CD4-positive, alpha-beta T cell treated with Interleukin-4 for 4 hours (primary cell): ENCODE data around the gene PROSER1.
"Not testable (repeated sequence)": the region's sequence is repeated elsewhere in the genome, so short reads cannot be mapped to it uniquely, and the experiment has no call there.

Experiments
- DNase-seq: peaks from one replicate; pipeline ENCODE4 v3.0.0-alpha.2; 2020

The PROSER1 gene

DNA sequence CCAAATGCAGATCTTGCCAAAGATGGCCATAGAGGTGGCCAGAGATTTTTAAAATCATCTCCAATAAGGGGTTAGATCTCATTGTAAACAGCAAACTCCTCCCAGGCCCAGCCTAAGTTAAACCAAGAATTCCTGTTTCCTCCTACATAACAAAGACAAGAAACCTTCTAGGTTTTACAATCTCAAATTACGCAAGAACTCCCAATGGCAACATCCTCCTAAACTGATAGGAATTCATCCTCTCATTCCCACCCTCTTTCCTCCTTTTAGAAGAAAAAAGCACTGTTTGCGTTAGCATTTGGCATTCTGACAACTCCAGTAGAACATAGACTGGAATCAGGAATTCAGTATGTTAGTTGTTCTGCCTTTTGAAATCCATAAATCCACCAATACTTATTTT lies 14.6 kb downstream of the PROSER1 start:
- no peak for DNase-seq

DNA sequence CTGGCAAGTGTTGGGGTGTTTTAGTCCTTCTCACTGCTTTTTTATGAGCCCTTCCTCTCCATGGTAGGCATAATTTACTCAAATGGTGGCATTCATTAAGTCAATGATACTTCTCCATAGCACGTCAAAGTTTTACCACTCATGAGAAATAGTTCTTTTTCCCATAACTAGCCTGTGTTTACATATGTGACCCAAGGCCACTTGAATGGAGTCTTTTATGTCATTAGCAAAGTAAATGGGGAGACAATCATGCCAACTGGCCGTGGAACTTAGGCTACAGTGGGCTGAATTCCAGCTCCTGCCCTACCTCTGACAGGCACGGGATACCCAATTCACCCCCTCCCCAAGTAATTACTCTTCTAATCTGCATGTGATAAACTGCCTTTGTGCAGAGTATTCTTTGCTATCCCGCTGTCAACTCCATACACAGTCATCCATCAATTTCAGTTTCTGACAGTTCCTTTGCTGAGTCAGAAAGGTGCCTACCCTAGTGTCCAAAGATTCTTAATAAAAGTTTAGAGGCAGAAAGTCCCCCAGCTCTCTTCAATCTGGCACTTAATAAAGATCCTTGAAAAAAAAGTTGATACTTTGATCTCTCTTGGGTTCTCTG lies 16.9 kb downstream of the PROSER1 start:
- DNase-seq: no peak

GRCh38 chr13:39016787-39017186 lies 21.1 kb downstream of the PROSER1 start:
- peak; percentile 29 for DNase-seq

GRCh38 chr13:39016087-39016486 lies 21.8 kb downstream of the PROSER1 start:
- DNase-seq: no peak

GRCh38 chr13:39013462-39013861 lies 24.4 kb downstream of the PROSER1 start:
- no peak for DNase-seq

DNA sequence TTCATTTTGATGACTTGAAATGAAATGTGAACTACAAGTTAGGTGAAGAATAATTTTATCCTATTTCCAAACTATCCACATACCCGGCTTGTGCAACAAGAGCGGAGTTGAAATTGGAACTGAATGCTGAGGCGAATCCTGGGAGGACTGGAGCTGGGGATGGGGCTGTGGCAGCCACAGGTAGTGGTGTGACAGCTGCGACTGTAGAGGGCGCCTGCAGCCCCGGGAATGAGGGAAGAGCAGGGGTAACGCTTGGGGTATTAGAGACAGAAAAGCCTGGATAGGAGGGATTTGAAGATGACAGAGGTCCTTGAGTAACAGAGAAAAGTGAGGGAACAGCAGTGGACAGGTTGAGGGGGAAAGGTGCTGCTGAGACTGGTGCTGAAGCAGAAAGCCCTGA lies 25.3 kb downstream of the PROSER1 start:
- no peak for DNase-seq

DNA sequence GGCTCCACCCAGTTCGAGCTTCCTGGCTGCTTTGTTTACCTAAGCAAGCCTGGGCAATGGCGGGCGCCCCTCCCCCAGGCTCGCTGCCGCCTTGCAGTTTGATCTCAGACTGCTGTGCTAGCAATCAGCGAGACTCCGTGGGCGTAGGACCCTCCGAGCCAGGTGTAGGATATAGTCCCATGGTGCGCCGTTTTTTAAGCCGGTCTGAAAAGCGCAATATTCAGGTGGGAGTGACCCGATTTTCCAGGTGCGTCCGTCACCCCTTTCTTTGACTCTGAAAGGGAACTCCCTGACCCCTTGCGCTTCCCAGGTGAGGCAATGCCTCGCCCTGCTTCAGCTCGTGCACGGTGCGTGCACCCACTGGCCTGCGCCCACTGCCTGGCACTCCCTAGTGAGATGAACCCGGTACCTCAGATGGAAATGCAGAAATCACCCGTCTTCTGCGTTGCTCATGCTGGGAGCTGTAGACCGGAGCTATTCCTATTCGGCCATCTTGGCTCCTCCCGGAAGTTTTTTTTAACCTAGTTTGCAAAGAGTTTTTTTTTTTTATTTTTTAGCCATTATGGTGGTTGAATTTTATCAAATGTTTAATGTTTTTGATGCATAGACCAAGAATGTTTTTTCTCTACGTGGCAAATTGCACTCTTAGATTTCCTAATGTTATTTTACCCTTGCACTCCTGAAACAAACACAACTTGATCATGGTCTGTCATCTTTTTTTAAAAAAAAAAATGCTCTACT lies 31.3 kb downstream of the PROSER1 start:
- DNase-seq: not testable (repeated sequence)

DNA sequence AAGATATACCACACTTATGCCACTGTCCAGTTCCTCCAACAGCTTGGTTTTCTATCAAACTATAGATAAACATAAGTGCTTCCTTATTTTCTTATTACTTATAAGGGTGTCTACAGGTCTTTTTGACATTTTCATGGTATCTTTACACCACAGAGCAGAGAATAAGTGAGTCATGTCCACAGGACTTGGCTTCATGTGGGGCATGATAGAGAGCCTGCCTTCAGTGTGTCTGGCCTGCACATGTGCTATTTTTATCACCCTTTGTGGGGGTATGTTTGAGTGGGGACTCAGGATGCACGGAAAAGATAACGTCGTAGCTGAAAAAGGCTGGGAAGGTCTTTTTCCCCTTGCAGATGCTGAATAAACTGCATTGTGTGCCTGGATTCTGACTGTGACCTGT lies 39.1 kb downstream of the PROSER1 start:
- DNase-seq: no peak

GRCh38 chr13:38993381-38993780 lies 44.5 kb downstream of the PROSER1 start:
- DNase-seq: no peak

DNA sequence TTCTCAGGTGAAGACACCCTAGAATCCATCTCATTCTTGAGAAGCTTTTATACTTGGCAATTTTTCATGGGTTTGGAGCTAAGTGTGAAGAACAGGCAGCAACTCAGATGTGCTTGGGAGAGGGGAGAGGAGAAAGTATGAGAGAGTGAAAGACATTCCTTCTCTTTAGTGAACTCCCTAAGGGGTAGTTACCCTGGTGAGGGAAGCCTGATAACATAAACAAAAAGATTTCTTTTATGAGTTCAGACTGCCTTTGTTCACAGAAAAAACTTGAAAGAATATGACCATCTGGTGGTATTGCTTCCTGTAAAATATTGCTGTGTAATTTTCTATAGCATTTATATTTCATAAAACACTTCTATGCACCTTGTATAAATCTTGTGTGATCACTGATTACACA lies 47.2 kb downstream of the PROSER1 start, which contains the start of gene STOML3:
TSS of gene STOML3 (minus strand) at position 139 of the 400 bp plus-strand sequence. CDS start at position 29, 110 bp downstream.
- no peak for DNase-seq

GRCh38 chr13:38981096-38981495 lies 56.8 kb downstream of the PROSER1 start:
- no peak for DNase-seq

- no peak for DNase-seq
These were observed 57.2 kb downstream of the PROSER1 start for GRCh38 chr13:38980750-38981078.

DNA sequence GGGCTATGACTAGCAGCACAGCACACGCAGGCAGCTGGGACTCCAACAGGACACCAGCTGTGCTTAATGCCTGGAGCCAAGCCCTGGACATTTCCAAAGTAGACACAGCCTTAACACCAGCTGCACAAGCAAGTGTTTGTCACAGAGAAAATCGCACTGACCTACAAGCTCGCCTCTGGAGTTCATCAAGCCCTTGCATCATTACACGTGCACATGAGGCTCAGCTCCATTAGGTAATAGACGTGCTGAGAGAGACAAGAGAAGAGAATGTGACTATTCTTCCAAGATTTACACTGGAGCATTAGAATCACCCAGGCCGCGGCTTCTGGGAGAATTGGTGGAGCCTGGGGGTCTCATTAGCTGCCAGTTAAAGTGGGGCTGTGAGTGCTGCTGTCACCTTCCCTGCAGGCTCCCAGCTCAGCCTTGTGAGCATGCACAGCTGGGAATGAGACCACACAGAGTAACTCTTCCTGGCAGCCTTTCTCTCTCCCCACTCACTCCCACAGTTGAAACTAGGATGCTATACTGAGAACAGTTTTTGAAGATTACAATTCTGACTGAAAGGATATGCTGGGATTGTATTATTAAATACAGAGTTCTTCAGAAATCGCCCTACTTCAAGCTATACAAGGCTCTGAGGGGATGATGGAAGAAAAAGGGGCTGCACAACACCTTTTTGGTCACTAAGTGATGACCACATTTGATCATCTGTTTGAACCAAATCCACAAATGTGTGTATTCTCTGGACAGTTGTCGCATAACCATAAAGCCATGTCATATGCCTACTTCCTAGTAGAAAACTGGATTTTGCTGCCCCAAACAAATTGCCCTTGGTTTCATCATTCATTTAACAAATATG lies 57.8 kb downstream of the PROSER1 start:
- DNase-seq: no peak

- no peak for DNase-seq
These were observed 67.4 kb downstream of the PROSER1 start for GRCh38 chr13:38970380-38971051.

GRCh38 chr13:38969187-38969586 lies 68.7 kb downstream of the PROSER1 start:
- no peak for DNase-seq

DNA sequence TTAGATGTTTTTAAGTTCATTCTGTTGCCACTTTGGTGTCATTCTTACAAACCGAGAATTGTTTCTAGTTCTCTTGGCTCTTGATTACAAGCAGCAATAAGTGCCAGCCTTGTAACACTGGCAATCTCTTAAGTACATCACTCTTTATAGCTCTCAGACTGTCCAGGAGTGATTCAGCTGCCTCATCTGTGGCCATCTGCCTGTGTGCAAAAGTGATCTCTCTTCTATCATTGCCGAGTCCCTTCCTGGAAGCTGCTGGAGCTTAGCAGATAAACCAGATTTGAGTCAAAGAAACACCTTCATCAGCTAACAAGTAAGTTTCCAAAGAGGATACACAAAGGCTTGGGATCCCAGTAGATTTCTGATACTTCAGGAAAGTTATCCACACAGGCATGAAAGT lies 70.4 kb downstream of the PROSER1 start:
- no peak for DNase-seq

DNA sequence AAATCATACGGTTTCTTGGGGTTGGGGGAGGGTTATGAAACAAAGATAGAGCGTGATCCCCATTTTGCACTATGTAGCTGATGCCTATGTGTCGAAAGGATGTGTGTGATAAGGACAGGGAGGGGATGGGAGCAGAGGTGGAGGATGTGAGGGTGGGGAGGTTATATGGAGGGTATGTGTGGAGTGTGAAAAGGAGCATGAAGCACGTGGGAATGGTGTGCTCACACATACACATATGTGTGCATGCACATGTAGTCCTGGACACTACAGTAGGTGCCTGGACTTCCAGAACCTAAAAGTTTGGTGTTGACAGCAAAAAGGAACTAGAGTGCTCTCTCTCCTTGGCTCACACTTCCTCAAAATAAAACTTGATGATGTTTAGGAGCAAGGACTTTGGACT lies 72.6 kb downstream of the PROSER1 start:
- no peak for DNase-seq

GRCh38 chr13:38960175-38960574 lies 77.7 kb downstream of the PROSER1 start:
- no peak for DNase-seq
